Common myeloid progenitor, CD34-positive (primary cell): Measurements from ENCODE around the gene PA2G4.

Experiments used
- CTCF ChIA-PET: fragments of 350-600 bp; sonication (Branson Sonifier 250); formaldehyde crosslinking; loops from one replicate; lab custom pipeline; 2021; ENCODE audit warnings: antibody characterized with exemption; lab: Charles Lee
- POLR2A ChIA-PET: fragments of 350-600 bp; sonication (Branson Sonifier 250); formaldehyde crosslinking; loops from one replicate; lab custom pipeline; 2021; ENCODE audit warnings: antibody characterized with exemption; lab: Charles Lee
- DNase-seq, 3 donors: peaks; one replicate each; pipeline versions ENCODE4 v3.0.0 to v3.0.0-alpha.2; 2013
- H3K27ac ChIP-seq, 2 experiments: 1 replicate in 1 of 2; 2 replicates in 1 of 2; pipeline ENCODE4 v1.7.0; 2013; ENCODE audit warnings: inconsistent platforms in 2 of 2, low read length in 2 of 2, mild to moderate bottlenecking in 2 of 2, low read depth in 1 of 2, moderate library complexity in 1 of 2; ENCODE audit not compliant: severe bottlenecking in 2 of 2, insufficient read depth in 1 of 2, poor library complexity in 1 of 2
- H3K27me3 ChIP-seq, 5 experiments: replicated peaks in 2 of 5; 1 replicate in 3 of 5; 2 replicates in 2 of 5; pipeline versions ENCODE4 v1.6.1 to v1.7.0; 2013; ENCODE audit warnings: low read length in 4 of 5, mild to moderate bottlenecking in 2 of 5, moderate library complexity in 2 of 5, inconsistent platforms in 1 of 5; ENCODE audit not compliant: insufficient read depth in 5 of 5, control insufficient read depth in 4 of 5
- H3K36me3 ChIP-seq, 4 experiments: 1 replicate in 2 of 4; 2 replicates in 2 of 4; pipeline versions ENCODE4 v1.6.1 to v1.7.0; 2013; ENCODE audit warnings: low read length in 3 of 4, control low read depth in 1 of 4, mild to moderate bottlenecking in 1 of 4; ENCODE audit not compliant: control insufficient read depth in 4 of 4, insufficient read depth in 4 of 4
- H3K4me1 ChIP-seq, 4 experiments: 1 replicate in 3 of 4; 2 replicates in 1 of 4; pipeline versions ENCODE4 v1.6.1 to v1.7.1; 2013; ENCODE audit warnings: low read length in 3 of 4, mild to moderate bottlenecking in 3 of 4, control low read depth in 1 of 4, inconsistent platforms in 1 of 4, moderate library complexity in 1 of 4; ENCODE audit not compliant: control insufficient read depth in 4 of 4, insufficient read depth in 4 of 4; ENCODE audit errors: control extremely low read depth in 1 of 4
- H3K4me3 ChIP-seq, 7 experiments: 1 replicate in 4 of 7; 2 replicates in 3 of 7; pipeline versions ENCODE4 v1.5.1 to v1.7.0; 2013; ENCODE audit warnings: mild to moderate bottlenecking in 7 of 7, low read length in 6 of 7, moderate library complexity in 6 of 7, inconsistent platforms in 2 of 7, low read depth in 2 of 7, control low read depth in 1 of 7; ENCODE audit not compliant: insufficient read depth in 4 of 7, control insufficient read depth in 1 of 7; ENCODE audit errors: extremely low read depth in 1 of 7
- H3K9me3 ChIP-seq, 5 experiments: 1 replicate in 4 of 5; 2 replicates in 1 of 5; pipeline versions ENCODE4 v1.6.1 to v1.7.1; 2013; ENCODE audit warnings: low read length in 4 of 5, mild to moderate bottlenecking in 2 of 5, inconsistent platforms in 1 of 5, low read depth in 1 of 5, moderate library complexity in 1 of 5; ENCODE audit not compliant: control insufficient read depth in 4 of 5, insufficient read depth in 2 of 5; ENCODE audit errors: control extremely low read depth in 1 of 5
- WGBS: methylation state at CpG from one replicate; pipeline ENCODE4 v1.1.5; 2013; ENCODE audit not compliant: insufficient coverage; 5-methylcytosine and 5-hydroxymethylcytosine counted together

PA2G4 gene

DNA sequence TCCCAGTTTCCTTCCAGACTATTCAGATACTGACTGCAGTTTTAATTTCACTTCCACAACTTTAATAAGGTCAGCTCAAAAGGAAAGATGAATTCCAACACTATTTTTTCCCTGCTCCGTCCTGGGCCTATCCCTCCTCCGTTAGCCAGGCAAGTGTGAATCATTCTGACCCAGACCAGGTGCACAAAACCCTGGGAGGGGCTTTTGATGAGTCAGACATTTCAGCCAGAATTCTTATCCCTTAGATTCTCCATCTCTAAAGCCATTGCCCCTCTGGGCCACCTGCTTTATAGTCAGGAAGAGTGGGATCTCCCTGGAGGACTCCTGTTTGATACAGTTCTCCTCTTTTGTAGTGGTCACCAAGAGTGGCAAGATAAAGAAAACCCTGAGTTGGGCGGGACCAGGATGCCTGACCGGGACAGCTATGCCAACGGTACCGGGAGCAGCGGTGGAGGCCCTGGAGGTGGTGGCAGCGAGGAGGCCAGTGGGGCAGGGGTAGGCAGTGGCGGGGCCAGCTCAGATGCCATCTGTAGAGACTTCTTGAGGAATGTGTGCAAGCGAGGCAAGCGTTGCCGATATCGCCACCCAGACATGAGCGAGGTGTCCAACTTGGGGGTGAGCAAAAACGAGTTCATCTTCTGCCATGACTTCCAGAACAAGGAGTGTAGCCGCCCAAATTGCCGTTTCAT is 15.9 kb downstream of the PA2G4 start:
- 97% methylated on average over 17 of the region's 17 CpGs for WGBS
- peak overlapping the region in 1 of 2 experiments; percentile 94 for H3K27ac ChIP-seq
- H3K27me3 ChIP-seq, result no peaks in the 10 kb centered on the region
- no peak for DNase-seq
- ChIA-PET POLR2A (no interaction called here), CTCF (interaction anchor here (0.6 to 12.4 kb wide), 27 partner anchors 8 to 344 kb away, joined by 3 to 198 read pairs (median 4); partner anchors contain the start of genes ANKRD52, ESYT1, RNF41 and SMARCC2)
- peaks cover 18 to 50% (median 36%) of the 10 kb centered on the region in 4 experiments for H3K4me1 ChIP-seq
- H3K9me3 ChIP-seq, result no peaks in the 10 kb centered on the region
- H3K4me3 ChIP-seq, result no peak overlapping the region
- H3K36me3 ChIP-seq, result peaks cover 2 to 36% (median 19%) of the 10 kb centered on the region in 4 experiments

DNA sequence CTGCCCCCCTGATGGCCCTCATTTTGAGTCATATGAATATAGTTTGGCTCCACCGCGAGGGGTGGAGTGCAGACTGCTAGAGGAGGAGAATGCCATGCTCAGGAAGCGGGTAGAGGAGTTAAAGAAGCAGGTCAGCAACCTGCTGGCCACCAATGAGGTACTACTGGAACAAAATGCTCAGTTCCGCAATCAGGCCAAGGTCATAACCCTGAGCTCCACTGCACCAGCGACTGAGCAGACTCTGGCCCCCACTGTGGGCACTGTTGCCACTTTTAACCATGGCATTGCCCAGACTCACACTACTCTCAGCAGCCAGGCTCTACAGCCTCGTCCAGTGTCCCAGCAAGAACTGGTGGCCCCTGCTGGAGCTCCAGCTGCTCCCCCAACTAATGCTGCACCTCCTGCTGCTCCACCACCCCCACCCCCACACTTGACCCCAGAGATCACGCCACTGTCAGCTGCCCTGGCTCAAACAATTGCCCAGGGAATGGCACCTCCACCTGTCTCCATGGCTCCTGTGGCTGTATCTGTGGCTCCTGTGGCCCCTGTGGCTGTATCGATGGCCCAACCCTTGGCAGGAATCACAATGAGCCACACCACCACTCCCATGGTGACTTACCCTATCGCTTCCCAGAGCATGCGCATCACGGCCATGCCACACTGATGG is 17.0 kb downstream of the PA2G4 start:
- H3K9me3 ChIP-seq, result no peaks in the 10 kb centered on the region
- no peaks in the 10 kb centered on the region for H3K27me3 ChIP-seq
- H3K4me1 ChIP-seq, result peaks cover 22 to 56% (median 45%) of the 10 kb centered on the region in 4 experiments
- DNase-seq, result no peak
- H3K36me3 ChIP-seq, result peaks cover 2 to 36% (median 19%) of the 10 kb centered on the region in 4 experiments
- CTCF ChIA-PET, result interaction anchor here (1.0 to 12.4 kb wide), 6 partner anchors 7 to 137 kb away, joined by 3 to 198 read pairs (median 4); partner anchors contain the start of genes ANKRD52, ESYT1 and SMARCC2
- POLR2A ChIA-PET, result no interaction called here
- 98% methylated on average over 10 of the region's 11 CpGs for WGBS
- H3K4me3 ChIP-seq, result no peak overlapping the region
- H3K27ac ChIP-seq, result no peak overlapping the region

DNA sequence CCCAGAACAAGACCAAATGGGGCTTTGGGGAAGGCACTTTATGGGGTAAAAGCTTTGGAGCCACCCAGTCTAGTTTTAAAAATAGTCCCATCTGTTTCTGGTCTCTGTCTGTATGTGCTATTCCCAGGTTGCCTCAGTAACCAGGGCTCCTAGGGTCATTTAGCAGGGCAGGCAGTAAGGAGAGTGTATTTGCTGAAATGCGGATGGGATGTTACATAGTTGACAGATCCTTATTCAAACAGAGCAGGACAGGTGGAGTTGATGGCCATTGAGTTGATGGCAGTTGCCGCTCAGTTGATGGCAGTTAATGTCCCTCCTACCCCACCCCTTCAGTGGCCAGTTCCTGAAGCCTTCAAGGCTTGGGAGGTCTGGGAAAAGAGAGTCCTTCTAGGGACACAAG is 18.3 kb downstream of the PA2G4 start:
- H3K36me3 ChIP-seq, result peaks cover 2 to 32% (median 19%) of the 10 kb centered on the region in 4 experiments
- no peaks in the 10 kb centered on the region for H3K9me3 ChIP-seq
- H3K27ac ChIP-seq, result no peak overlapping the region
- ChIA-PET POLR2A (no interaction called here), CTCF (interaction anchor here (0.6 to 12.4 kb wide), 4 partner anchors 18 to 86 kb away, joined by 3 to 198 read pairs (median 48); partner anchors contain the start of genes MYL6 and SMARCC2)
- no peaks in the 10 kb centered on the region for H3K27me3 ChIP-seq
- 100% methylated on average over 2 of the region's 2 CpGs for WGBS
- no peak for DNase-seq
- no peak overlapping the region for H3K4me3 ChIP-seq
- peaks cover 34 to 63% (median 56%) of the 10 kb centered on the region in 4 experiments for H3K4me1 ChIP-seq

DNA sequence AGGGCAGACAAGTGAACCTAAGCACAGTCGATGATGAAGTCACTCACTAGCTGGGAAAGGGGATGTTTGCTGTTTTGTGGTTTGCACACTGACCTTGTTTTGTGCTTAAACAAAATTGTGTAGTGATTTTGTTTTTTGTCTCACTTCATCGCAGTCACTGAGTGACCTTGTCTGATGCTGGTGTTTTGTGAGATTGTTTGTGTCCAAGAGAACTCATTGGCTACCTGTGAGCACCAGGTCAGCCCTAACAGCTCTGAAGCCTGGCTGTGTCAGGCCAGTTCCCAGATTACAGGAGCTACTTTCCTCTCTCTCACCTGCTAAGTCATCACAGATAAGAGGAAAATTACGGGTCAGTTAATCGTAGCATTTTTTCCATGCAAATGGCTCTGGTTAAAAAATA is 19.8 kb downstream of the PA2G4 start:
- Histone ChIP-seq H3K36me3 (peaks cover 2 to 31% (median 19%) of the 10 kb centered on the region in 4 experiments), H3K27ac (peak overlapping the region in 1 of 2 experiments; percentile 91), H3K27me3 (no peaks in the 10 kb centered on the region), H3K4me3 (no peak overlapping the region), H3K9me3 (no peaks in the 10 kb centered on the region), H3K4me1 (peaks cover 27 to 60% (median 55%) of the 10 kb centered on the region in 4 experiments)
- ChIA-PET CTCF (interaction anchor here (0.6 to 12.4 kb wide), 14 partner anchors 10 to 139 kb away, joined by 3 to 198 read pairs (median 4); partner anchors contain the start of genes ANKRD52, MYL6 and SMARCC2), POLR2A (no interaction called here)
- WGBS, result 79% methylated on average over 2 of the region's 4 CpGs
- no peak for DNase-seq

DNA sequence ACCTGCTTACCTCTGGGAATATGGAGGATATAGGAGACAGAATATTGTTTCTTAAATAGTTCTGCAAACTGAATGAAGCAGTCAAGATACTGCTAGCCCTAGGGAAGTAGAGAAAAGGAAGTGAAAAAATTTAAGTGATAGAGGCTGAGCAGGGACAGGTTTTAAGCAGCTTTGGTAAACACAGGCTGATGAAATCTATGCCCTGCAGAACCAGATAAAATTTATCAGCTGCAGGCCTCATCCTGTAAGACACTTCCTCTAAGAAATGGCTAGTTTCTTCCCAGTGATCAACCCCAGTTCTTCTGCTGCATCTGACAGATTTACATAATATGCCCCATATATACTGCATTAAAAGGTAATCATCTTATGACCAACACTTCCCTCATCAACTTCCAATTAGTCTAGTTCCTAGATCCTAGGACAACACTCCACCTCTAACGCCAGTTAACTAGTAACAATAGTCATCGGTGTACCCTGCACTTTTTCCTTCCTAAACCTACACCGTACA is 22.4 kb downstream of the PA2G4 start:
- no peaks in the 10 kb centered on the region for H3K27me3 ChIP-seq
- peak overlapping the region in 6 of 7 experiments; percentile 54 to 97 (median 68) for H3K4me3 ChIP-seq
- DNase-seq, result peak; percentile 74 to 90 (median 83)
- H3K36me3 ChIP-seq, result peaks cover 4 to 26% (median 17%) of the 10 kb centered on the region in 4 experiments
- H3K4me1 ChIP-seq, result peaks cover 26 to 68% (median 64%) of the 10 kb centered on the region in 4 experiments
- ChIA-PET CTCF (interaction anchor here (0.9 to 12.4 kb wide), 10 partner anchors 9 to 96 kb away, joined by 3 to 198 read pairs (median 10); partner anchors contain the start of genes MYL6, RNF41, RPL41 and SMARCC2), POLR2A (interaction anchor here (2.1 to 4.8 kb wide), 4 partner anchors 8 to 95 kb away, joined by 11 to 24 read pairs (median 11); partner anchors contain the start of genes MYL6, RNF41, SMARCC2 and ZC3H10)
- peak overlapping the region; percentile 78 to 91 for H3K27ac ChIP-seq
- no peaks in the 10 kb centered on the region for H3K9me3 ChIP-seq
- 0% methylated on average over 3 of the region's 3 CpGs for WGBS

DNA sequence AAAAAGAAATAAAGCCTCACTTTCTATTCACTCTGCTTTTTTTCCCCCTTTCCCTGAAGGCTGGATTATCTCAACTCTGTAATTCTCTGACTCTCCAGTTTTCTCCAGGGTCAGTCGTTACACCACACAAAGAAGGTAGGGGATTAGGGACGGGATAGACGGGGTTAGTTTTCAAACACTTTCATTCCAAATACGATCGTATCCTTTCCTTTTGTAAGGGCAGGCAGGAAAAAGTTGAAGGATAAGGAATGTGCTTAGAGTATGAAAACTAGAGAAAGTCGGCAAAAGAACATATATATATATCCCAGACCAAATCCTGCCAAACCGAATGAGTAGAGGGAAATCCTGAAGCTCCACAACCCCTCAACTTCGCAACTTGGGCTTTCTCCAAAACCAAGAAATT is 23.1 kb downstream of the PA2G4 start:
- Histone ChIP-seq H3K4me1 (peaks cover 26 to 68% (median 64%) of the 10 kb centered on the region in 4 experiments), H3K27ac (peak overlapping the region; percentile 78 to 91), H3K4me3 (peak overlapping the region in 6 of 7 experiments; percentile 54 to 97 (median 68)), H3K36me3 (peaks cover 7 to 28% (median 20%) of the 10 kb centered on the region in 4 experiments), H3K27me3 (no peaks in the 10 kb centered on the region), H3K9me3 (no peaks in the 10 kb centered on the region)
- WGBS, result no CpG with 5 or more reads among the region's 8 CpGs
- CTCF ChIA-PET, result interaction anchor here (0.7 to 12.4 kb wide), 12 partner anchors 9 to 111 kb away, joined by 3 to 198 read pairs (median 6); partner anchors contain the start of genes MYL6, MYL6B, RNF41 and RPL41
- POLR2A ChIA-PET, result interaction anchor here (0.5 to 4.8 kb wide), 10 partner anchors 9 to 94 kb away, joined by 3 to 24 read pairs (median 4); partner anchors contain the start of genes MYL6, RNF41, SMARCC2 and ZC3H10
- no peak for DNase-seq
